Measurements from ENCODE around the gene PCNX3. TPM values are rescaled to one million over a fixed set of nuclear protein-coding genes. Genes with fewer than 3 reads are reported as not detected.
A peak's percentile ranks its signal among the peaks of the same experiment; 100 is the strongest.

The PCNX3 gene
- total RNA-seq, 4 donors from 2014 or later, result 56.4 to 89.0 (median 62.4) TPM

GRCh38 chr11:65651589-65652510, 36.3 kb downstream of the PCNX3 start:
- in situ Hi-C loops (cut with MboI; ENCODE audit: low pct_ligation_motif_present in 1 of 4, low pct_unique_long_range_greater_than_20kb in 1 of 4, low sequenced_read_pairs in 3 of 4) (no loop called here), intact Hi-C loops (cut with DNase I; ENCODE audit: low total_unique reads) (no loop called here)
- no peak for TF ChIP-seq CTCF (IDR thresholded peaks at IDR 0.05)
- TF ChIP-seq EP300 (IDR thresholded peaks at IDR 0.05; ENCODE audit: low read depth), result no peak
- TF ChIP-seq POLR2A (IDR thresholded peaks at IDR 0.05), result no peak
- peak in 1 of 3 donors; percentile 35 for TF ChIP-seq POLR2AphosphoS5 (IDR thresholded peaks at IDR 0.05)
- peaks cover 25 to 43% (median 32%) of the 10 kb centered on the region in 4 donors for H3K4me1 ChIP-seq
- H3K36me3 ChIP-seq, result peaks cover 0 to 18% (median 8%) of the 10 kb centered on the region in 4 donors
- DNase-seq, result peak; percentile 82
- no peaks in the 10 kb centered on the region for H3K27me3 ChIP-seq
- H3K27ac ChIP-seq, result peak overlapping the region; percentile 91 to 99 (median 96)
- H3K4me3 ChIP-seq, result peak overlapping the region; percentile 28 to 58 (median 38)
- no peaks in the 10 kb centered on the region for H3K9me3 ChIP-seq
- WGBS, 2 donors (ENCODE audit: low coverage in 1 of 2), result 0 to 23% methylated on average over 2 to 22 of the region's 28 CpGs

- TF ChIP-seq POLR2A (IDR thresholded peaks at IDR 0.05) (peak; percentile 67), POLR2AphosphoS5 (IDR thresholded peaks at IDR 0.05) (peak; percentile 50 to 89 (median 76)), EP300 (IDR thresholded peaks at IDR 0.05; ENCODE audit: low read depth) (no peak)
- Histone ChIP-seq H3K27me3 (no peaks in the 10 kb centered on the region), H3K9me3 (no peaks in the 10 kb centered on the region), H3K4me1 (peaks cover 25 to 43% (median 32%) of the 10 kb centered on the region in 4 donors), H3K36me3 (peaks cover 0 to 25% (median 10%) of the 10 kb centered on the region in 4 donors), H3K4me3 (peak overlapping the region; percentile 35 to 58 (median 39)), H3K27ac (peak overlapping the region; percentile 91 to 99 (median 96))
- WGBS, 2 donors (ENCODE audit: low coverage in 1 of 2), result 1% methylated on average over 57 of the region's 68 CpGs; no CpG with 5 or more reads in 1 of the 2 donors
- in situ Hi-C loops (cut with MboI; ENCODE audit: low pct_ligation_motif_present in 1 of 4, low pct_unique_long_range_greater_than_20kb in 1 of 4, low sequenced_read_pairs in 3 of 4), result no loop called here
- peak; percentile 96 for DNase-seq
- intact Hi-C loops (cut with DNase I; ENCODE audit: low total_unique reads), result no loop called here
Measured at GRCh38 chr11:65652511-65653228, 37.1 kb downstream of the PCNX3 start.

- H3K27me3 ChIP-seq, result no peaks in the 10 kb centered on the region
- 30 to 60% methylated on average over 2 to 12 of the region's 12 CpGs for WGBS, 2 donors (ENCODE audit: low coverage in 1 of 2)
- in situ Hi-C loops (cut with MboI; ENCODE audit: low pct_ligation_motif_present in 1 of 4, low pct_unique_long_range_greater_than_20kb in 1 of 4, low sequenced_read_pairs in 3 of 4), result no loop called here
- H3K4me3 ChIP-seq, result peak overlapping the region in 3 of 4 donors; percentile 35 to 58 (median 41)
- TF ChIP-seq CTCF (IDR thresholded peaks at IDR 0.05) (no peak), POLR2AphosphoS5 (IDR thresholded peaks at IDR 0.05) (no peak), EP300 (IDR thresholded peaks at IDR 0.05; ENCODE audit: low read depth) (no peak), POLR2A (IDR thresholded peaks at IDR 0.05) (peak; percentile 7)
- DNase-seq, result peak; percentile 69
- H3K9me3 ChIP-seq, result no peaks in the 10 kb centered on the region
- peaks cover 25 to 43% (median 32%) of the 10 kb centered on the region in 4 donors for H3K4me1 ChIP-seq
- intact Hi-C loops (cut with DNase I; ENCODE audit: low total_unique reads), result no loop called here
- H3K27ac ChIP-seq, result peak overlapping the region; percentile 91 to 99 (median 96)
- peaks cover 0 to 34% (median 14%) of the 10 kb centered on the region in 4 donors for H3K36me3 ChIP-seq
Measured at GRCh38 chr11:65653229-65654225, 38.0 kb downstream of the PCNX3 start.
